Measurements from ENCODE around the gene GLTPD2. TPM values are rescaled to one million over a fixed set of nuclear protein-coding genes. Genes with fewer than 3 reads are reported as not detected.

The GLTPD2 gene
- total and polyA plus RNA-seq, 2 donors from 2014 or later = 0.35 to 12.5 TPM

- FAIRE-seq (no peak), DNase-seq (no peak)
- Histone ChIP-seq H3K9me3 (ENCODE audit: control insufficient read depth in 2 of 3, insufficient read depth in 1 of 3, low read length in 3 of 3) (no peaks in the 10 kb centered on the region), H3K27ac (ENCODE audit: low read depth in 2 of 2, low read length in 2 of 2) (no peak overlapping the region), H3K36me3 (ENCODE audit: control insufficient read depth in 2 of 3, insufficient read depth in 3 of 3, low read length in 3 of 3) (no peaks in the 10 kb centered on the region), H3K9ac (ENCODE audit: low read length in 3 of 3) (no peak overlapping the region), H3K27me3 (ENCODE audit: control insufficient read depth, insufficient read depth, low read length) (no peaks in the 10 kb centered on the region), H3K4me1 (ENCODE audit: control insufficient read depth in 2 of 3, insufficient read depth in 2 of 3, low read depth in 1 of 3, low read length in 3 of 3) (no peaks in the 10 kb centered on the region), H3K4me3 (ENCODE audit: low read length in 3 of 3) (no peak overlapping the region)
- TF ChIP-seq CTCF (IDR thresholded peaks at IDR 0.05; ENCODE audit: borderline replicate concordance, extremely low read depth, insufficient read depth) = no peak
- intact Hi-C loops (cut with DNase I) = no loop called here
These were observed 24.2 kb upstream of the GLTPD2 start for GRCh38 chr17:4764595-4764994.

GRCh38 chr17:4766201-4766600, 22.6 kb upstream of the GLTPD2 start:
- DNase-seq = peak in 1 of 5 donors; percentile 5
- no peak overlapping the region for H3K9ac ChIP-seq (ENCODE audit: low read length in 3 of 3)
- no peak overlapping the region for H3K4me3 ChIP-seq (ENCODE audit: low read length in 3 of 3)
- no peaks in the 10 kb centered on the region for H3K9me3 ChIP-seq (ENCODE audit: control insufficient read depth in 2 of 3, insufficient read depth in 1 of 3, low read length in 3 of 3)
- H3K36me3 ChIP-seq (ENCODE audit: control insufficient read depth in 2 of 3, insufficient read depth in 3 of 3, low read length in 3 of 3) = no peaks in the 10 kb centered on the region
- no peak overlapping the region for H3K27ac ChIP-seq (ENCODE audit: low read depth in 2 of 2, low read length in 2 of 2)
- FAIRE-seq = no peak
- H3K27me3 ChIP-seq (ENCODE audit: control insufficient read depth, insufficient read depth, low read length) = no peaks in the 10 kb centered on the region
- intact Hi-C loops (cut with DNase I) = no loop called here
- TF ChIP-seq CTCF (IDR thresholded peaks at IDR 0.05; ENCODE audit: borderline replicate concordance, extremely low read depth, insufficient read depth) = no peak
- H3K4me1 ChIP-seq (ENCODE audit: control insufficient read depth in 2 of 3, insufficient read depth in 2 of 3, low read depth in 1 of 3, low read length in 3 of 3) = no peaks in the 10 kb centered on the region

- H3K9me3 ChIP-seq (ENCODE audit: control insufficient read depth in 2 of 3, insufficient read depth in 1 of 3, low read length in 3 of 3) = no peaks in the 10 kb centered on the region
- no peaks in the 10 kb centered on the region for H3K27me3 ChIP-seq (ENCODE audit: control insufficient read depth, insufficient read depth, low read length)
- DNase-seq (peak in 1 of 5 donors; percentile 2), FAIRE-seq (no peak)
- no peak overlapping the region for H3K9ac ChIP-seq (ENCODE audit: low read length in 3 of 3)
- H3K4me3 ChIP-seq (ENCODE audit: low read length in 3 of 3) = no peak overlapping the region
- no peak for TF ChIP-seq CTCF (IDR thresholded peaks at IDR 0.05; ENCODE audit: borderline replicate concordance, extremely low read depth, insufficient read depth)
- H3K27ac ChIP-seq (ENCODE audit: low read depth in 2 of 2, low read length in 2 of 2) = no peak overlapping the region
- H3K36me3 ChIP-seq (ENCODE audit: control insufficient read depth in 2 of 3, insufficient read depth in 3 of 3, low read length in 3 of 3) = no peaks in the 10 kb centered on the region
- intact Hi-C loops (cut with DNase I) = no loop called here
- H3K4me1 ChIP-seq (ENCODE audit: control insufficient read depth in 2 of 3, insufficient read depth in 2 of 3, low read depth in 1 of 3, low read length in 3 of 3) = no peaks in the 10 kb centered on the region
These were observed 22.0 kb upstream of the GLTPD2 start for GRCh38 chr17:4766723-4767122.

GRCh38 chr17:4768298-4768697, 20.5 kb upstream of the GLTPD2 start:
- intact Hi-C loops (cut with DNase I) = no loop called here
- Histone ChIP-seq H3K36me3 (ENCODE audit: control insufficient read depth in 2 of 3, insufficient read depth in 3 of 3, low read length in 3 of 3) (no peaks in the 10 kb centered on the region), H3K9me3 (ENCODE audit: control insufficient read depth in 2 of 3, insufficient read depth in 1 of 3, low read length in 3 of 3) (no peaks in the 10 kb centered on the region), H3K9ac (ENCODE audit: low read length in 3 of 3) (no peak overlapping the region), H3K4me1 (ENCODE audit: control insufficient read depth in 2 of 3, insufficient read depth in 2 of 3, low read depth in 1 of 3, low read length in 3 of 3) (no peaks in the 10 kb centered on the region), H3K4me3 (ENCODE audit: low read length in 3 of 3) (no peak overlapping the region), H3K27ac (ENCODE audit: low read depth in 2 of 2, low read length in 2 of 2) (no peak overlapping the region), H3K27me3 (ENCODE audit: control insufficient read depth, insufficient read depth, low read length) (no peaks in the 10 kb centered on the region)
- FAIRE-seq (no peak), DNase-seq (peak in 1 of 5 donors; percentile 17)
- TF ChIP-seq CTCF (IDR thresholded peaks at IDR 0.05; ENCODE audit: borderline replicate concordance, extremely low read depth, insufficient read depth) = no peak

All from kidney (tissue), 14 donors.